HG02970 (cell line): ENCODE results near the gene DIP2C.
"Not testable (repeated sequence)": the region's sequence is repeated elsewhere in the genome, so short reads cannot be mapped to it uniquely, and the experiment has no call there.

Source experiments
- ATAC-seq: cut with Tn5 transposase; IDR thresholded peaks from one replicate; pipeline ENCODE4 v1.9.1; 2021; ENCODE audit warnings: mild to moderate bottlenecking, moderate library complexity, moderate number of reproducible peaks; ENCODE audit not compliant: unreplicated experiment, low FRiP score

Gene DIP2C

GRCh38 chr10:442209-442608 is 247.3 kb downstream of the DIP2C start:
- ATAC-seq, result no peak

DNA sequence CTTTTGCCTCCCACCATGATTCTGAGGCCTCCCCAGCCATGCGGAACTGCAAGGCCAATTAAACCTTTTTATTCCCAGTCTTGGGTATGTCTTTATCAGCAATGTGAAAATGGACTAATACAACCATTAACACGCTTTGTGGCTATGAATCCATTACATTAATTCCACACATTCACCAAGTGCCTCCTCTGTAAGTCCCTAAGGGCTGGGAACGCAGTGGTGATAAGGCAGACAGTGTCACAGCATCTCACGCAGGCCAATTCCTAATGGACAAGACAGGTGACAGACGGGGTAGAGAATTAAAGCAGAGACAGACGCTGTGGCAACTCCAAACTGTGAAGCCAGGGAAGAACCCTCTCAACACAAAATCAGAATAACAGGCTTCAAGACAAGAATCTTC is 247.8 kb downstream of the DIP2C start:
- no peak for ATAC-seq

GRCh38 chr10:440127-440526 is 249.3 kb downstream of the DIP2C start:
- ATAC-seq, result no peak

- ATAC-seq, result no peak
These were observed 251.6 kb downstream of the DIP2C start for GRCh38 chr10:437698-438490.

DNA sequence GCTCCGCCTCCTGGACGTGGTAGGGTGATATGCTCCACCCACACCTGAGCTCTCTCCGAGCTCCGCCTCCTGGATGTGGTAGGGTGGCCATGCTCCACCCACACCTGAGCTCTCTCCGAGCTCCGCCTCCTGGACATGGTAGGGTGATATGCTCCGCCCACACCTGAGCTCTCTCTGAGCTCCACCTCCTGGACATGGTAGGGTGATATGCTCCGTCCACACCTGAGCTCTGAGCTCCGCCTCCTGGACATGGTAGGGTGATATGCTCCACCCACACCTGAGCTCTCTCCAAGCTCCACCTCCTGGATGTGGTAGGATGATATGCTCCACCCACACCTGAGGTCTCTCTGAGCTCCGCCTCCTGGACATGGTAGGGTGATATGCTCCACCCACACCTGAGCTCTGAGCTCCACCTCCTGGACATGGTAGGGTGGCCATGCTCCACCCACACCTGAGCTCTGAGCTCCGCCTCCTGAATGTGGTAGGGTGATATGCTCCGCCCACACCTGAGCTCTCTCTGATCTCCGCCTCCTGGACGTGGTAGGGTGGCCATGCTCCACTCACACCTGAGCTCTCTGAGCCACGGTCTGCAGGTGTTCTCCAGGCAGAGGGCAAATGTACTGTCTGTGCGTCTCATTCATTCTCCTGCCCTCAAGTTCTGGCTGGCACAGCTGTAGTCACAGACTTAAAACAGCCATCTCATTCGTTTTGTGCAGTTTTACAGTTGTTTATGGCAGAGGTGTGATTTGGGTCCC is 252.4 kb downstream of the DIP2C start:
- ATAC-seq, result no peak

DNA sequence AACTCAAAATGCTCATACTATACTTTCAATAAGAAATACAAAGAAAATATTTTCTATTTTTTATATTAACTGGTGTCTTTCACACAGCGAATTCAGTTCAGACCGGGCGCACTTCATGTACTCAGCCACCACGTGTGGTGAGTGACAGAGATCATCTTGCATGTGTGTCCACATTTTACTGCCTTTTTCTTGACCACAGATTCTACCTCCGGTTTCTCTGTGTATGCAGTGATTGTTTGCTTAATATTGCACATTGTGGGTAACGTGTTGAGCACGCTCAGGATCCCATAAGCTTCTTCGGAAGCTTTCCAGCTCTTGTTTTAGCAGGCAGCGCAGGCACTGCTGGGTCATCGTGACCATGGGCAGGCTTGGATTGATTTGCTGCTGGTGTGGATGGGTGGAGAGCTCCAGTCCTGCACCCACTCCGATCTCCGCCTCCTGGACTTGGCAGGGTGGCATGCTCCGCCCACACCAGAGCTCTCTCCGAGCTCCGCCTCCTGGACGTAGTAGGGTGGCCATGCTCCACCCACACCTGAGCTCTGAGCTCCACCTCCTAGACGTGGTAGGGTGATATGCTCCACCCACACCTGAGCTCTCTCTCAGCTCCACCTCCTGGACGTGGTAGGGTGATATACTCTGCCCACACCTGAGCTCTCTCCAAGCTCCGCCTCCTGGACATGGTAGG is 253.3 kb downstream of the DIP2C start:
- ATAC-seq, result no peak

DNA sequence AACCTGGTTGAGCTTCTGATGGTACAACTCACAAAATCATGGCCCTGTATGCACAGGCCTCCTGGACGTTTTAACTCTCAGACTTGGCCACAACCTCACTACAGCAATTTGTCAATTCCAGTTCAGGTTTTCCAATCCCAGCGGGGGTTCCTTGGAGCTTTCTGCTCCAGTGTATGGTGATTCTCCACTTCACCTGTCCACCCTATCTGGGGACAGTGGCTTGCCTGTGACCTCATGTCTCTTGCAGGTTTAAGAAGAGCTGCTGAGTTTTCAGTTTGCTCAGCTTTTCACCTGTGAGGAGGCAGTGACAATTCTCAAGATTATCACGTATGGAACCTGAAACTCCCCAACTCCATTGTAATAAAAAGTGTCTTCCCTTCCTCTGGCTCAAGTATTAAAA is 254.1 kb downstream of the DIP2C start:
- no peak for ATAC-seq

GRCh38 chr10:429696-430095 is 259.8 kb downstream of the DIP2C start:
- no peak for ATAC-seq

DNA sequence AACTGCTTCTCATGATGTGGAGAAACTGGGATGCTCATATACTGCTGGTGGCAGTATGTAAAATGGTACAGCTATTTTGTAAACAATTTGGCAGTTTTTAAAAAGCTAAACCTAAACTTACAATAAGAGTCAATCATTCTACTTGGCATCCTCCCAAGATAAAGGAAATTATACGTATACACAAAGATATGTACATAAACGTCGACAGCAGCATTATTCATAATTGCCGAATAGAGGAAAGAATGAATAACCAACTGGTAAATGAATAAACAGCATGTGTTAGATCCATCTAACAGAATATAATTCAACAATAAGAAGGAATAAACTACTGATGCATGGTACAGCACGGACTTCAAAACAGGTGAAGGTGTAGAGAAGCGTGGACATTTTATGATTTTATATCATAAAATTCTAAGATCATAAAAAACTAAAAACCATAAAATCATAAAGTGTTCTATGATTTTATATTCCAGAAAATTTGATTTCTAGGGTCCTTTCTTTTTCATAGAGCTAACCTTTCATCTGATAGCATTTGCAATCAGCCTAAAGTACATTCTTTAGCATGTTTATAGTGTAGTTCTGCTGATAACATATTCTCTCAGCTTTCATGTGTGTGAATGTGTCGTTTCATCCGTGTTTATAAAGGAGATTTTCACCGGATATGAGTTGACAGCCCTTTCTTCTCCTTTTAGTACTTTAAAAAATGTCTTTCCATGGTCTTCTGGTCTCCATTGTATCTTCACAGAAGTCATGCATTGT is 261.5 kb downstream of the DIP2C start:
- no peak for ATAC-seq

DNA sequence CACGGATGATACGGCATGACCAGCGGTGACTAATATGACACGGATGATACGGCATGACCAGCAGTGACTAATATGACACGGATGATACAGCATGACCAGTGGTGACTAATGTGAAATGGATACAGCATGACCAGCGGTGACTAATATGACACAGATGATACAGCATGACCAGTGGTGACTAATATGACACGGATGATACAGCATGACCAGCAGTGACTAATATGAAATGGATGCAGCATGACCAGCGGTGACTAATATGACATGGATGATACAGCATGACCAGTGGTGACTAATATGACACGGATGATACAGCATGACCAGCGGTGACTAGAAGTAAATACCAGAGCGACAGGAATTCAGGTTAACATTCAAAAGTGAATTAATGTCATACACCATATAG is 264.1 kb downstream of the DIP2C start:
- ATAC-seq, result not testable (repeated sequence)

GRCh38 chr10:424724-425123 is 264.7 kb downstream of the DIP2C start:
- ATAC-seq, result not testable (repeated sequence)

DNA sequence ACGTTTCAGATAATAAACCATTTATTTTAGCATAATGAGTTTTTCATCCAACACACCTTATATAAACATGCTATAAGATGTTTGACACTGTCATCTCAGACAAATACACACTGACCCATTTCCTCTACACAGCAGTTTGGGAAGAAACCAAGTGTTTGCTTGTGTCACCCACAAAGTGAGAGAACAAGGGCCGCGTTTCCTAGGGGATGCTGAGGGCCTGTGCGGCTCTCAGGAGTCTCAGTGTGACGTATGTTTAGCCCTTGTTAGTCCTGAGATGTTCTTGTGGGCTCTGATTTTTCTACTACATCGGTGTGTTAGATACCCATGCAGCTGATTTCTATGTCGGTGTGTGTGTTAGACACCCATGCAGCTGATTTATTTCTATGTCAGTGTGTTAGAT is 266.3 kb downstream of the DIP2C start:
- ATAC-seq, result no peak

DNA sequence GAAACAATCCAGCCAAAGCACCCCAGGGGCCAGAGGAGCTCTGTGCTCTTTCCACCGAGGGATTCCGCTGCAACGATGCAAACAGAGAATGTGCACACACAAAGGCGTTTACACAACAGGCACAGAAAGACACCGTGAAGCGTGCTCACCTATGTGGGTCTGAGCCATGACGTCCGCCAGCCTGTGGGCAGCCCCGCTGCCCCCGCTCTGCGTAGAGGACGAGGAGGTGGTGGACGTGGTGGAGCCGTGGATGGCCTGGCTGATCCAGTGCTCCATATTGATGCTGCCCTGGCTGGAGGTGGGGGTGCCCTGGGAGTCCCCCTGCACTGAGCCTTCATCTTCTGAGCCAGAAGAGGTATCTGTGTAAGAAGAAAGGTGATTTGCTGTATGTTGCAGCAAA is 266.8 kb downstream of the DIP2C start:
- ATAC-seq, result no peak

DNA sequence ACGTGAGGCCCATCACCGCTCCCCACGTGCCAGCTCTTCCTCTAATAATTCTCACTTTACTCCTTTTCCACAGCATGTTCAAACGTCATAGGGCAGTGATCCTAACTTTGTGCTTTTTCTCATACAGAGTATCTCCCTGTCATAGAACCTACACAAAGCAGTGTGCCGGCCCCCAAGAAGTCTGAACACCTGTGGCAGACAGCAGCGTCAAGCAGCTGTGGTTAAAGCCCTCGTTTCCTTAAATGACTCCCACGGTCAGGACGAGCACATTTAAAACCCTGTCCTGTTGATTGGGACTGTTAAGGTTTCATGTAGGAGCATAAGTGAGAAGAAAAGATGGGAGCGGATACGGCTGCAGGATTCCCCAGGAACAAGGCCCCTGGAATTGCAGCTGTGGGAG is 267.2 kb downstream of the DIP2C start:
- ATAC-seq, result no peak

- no peak for ATAC-seq
These were observed 268.3 kb downstream of the DIP2C start for GRCh38 chr10:421170-421569.

DNA sequence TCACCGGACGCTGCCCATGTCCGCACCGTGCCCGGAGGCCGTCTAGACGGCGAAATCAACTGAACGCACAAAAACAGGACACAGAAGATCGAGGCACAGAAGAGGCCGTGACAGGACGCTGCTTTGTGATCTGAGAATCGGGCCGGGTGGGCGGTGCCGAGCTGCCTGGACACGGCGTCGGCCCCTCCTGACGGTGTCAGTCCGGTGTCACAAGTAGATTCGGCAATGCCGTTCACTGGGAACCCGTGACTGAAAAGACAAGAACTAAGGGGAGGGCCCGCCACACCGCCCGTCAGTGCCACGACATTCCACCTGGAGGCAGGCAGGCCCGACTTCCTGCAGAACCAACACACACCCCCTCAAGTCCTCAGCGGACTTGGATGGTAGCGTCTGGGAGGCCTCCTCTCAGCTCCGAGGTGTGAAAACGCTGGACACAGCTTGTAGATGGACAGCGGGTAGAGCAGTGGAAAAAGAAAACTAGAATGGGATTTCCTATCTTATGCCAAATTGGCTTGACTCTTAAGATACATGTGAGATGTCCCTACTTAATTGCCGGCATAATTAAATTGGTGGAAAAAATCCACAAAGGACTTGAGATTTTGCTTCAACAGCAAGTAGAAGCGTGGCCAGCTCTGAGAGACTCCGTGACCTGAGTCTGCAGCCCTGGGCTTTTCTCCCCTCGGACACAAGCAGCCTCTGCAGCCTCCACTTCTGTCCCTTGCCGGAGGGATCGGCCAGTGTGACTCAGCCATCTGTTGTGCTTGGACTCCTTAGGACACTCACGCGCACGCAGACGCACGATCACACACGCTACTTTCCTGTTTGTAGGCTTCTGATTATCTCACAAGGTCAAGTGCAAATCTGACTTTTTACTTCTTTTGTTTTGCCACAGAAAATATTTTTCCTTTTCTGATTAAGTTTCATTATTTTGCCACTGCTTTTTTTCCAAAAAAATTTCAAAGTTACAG is 269.0 kb downstream of the DIP2C start:
- no peak for ATAC-seq

DNA sequence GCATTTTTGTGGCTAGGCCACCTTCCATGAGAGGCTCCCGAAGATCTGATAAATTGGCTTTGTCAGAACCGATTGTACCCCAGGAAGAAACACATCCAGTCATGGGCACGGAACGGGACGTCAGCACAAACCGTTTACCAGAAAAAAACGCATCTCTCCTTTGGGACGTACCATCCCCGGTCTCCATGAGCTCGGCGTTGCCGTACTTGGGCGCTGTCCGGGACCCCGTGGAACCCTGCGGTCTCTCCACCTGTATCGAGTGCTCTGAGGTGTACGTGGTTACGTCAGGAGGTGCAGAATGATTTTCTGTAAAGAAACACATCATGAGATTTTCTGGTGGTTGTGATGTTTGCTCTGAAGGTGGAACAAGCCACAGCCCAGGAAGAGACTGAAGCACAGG is 270.6 kb downstream of the DIP2C start:
- no peak for ATAC-seq

DNA sequence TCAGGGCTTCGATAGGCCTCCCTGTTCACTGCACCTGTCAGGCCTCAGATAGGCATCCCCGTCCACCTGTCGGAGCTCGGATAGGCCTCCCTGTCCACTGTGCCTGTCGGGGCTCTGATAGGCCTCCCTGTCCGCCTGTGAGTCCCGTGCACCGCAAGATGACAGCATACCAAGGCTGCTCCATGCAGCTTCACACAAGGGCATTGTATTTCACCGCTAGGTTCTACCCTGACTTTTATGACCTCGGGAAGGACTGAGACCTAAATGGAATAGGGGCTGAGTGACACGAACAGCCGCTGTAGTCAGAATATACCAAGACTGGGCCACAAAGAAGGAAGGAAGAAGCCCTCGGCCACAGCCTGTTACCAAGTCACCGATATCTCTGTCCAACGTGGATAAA is 271.2 kb downstream of the DIP2C start:
- ATAC-seq, result no peak

DNA sequence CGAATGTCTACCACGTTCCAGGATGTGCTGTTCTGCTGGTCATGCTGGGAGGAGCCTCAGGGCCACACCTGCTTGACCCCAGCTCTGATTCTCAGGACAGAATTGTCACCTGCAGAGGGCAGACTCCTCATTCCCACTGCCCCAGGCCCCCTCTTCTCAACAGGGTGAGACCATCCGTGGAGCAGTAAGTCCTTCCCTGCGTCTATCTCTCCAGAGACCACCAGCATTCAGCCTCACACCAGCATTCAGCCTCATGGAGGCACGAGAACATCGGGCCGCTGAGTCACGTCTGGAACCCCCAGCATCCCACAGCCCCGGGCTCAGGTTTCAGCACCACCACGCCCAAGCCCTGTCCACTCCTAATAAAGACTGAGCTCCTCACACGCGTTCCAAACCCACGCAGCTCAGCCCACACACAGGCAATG is 273.4 kb downstream of the DIP2C start:
- no peak for ATAC-seq

GRCh38 chr10:413662-414071 is 275.8 kb downstream of the DIP2C start:
- ATAC-seq, result no peak
